Glutamatergic neuron (in vitro differentiated cells): ENCODE data around the gene CMTM5. TPM values are rescaled to one million over a fixed set of nuclear protein-coding genes. Genes with fewer than 3 reads are reported as not detected.
A peak's percentile ranks its signal among the peaks of the same experiment; 100 is the strongest.

ENCODE experiments used
- DNase-seq: peaks from one replicate; pipeline ENCODE4 v3.0.0; 2022
- H3K27ac Mint-ChIP-seq: one replicate; pipeline ENCODE4 v1.8.0; 2020; ENCODE audit warnings: mild to moderate bottlenecking, mixed read lengths, inconsistent platforms; ENCODE audit not compliant: unreplicated experiment
- H3K27me3 Mint-ChIP-seq: one replicate; pipeline ENCODE4 v1.8.0; 2020; ENCODE audit warnings: mild to moderate bottlenecking, moderate library complexity, mixed read lengths, inconsistent platforms; ENCODE audit not compliant: unreplicated experiment
- H3K36me3 Mint-ChIP-seq: one replicate; pipeline ENCODE4 v1.8.0; 2020; ENCODE audit warnings: mild to moderate bottlenecking, mixed read lengths, inconsistent platforms; ENCODE audit not compliant: unreplicated experiment
- H3K4me1 Mint-ChIP-seq: one replicate; pipeline ENCODE4 v1.8.0; 2020; ENCODE audit warnings: mild to moderate bottlenecking, low read depth, mixed read lengths, inconsistent platforms; ENCODE audit not compliant: unreplicated experiment
- H3K4me3 Mint-ChIP-seq: one replicate; pipeline ENCODE4 v1.8.0; 2020; ENCODE audit warnings: mild to moderate bottlenecking, mixed read lengths, inconsistent platforms; ENCODE audit not compliant: unreplicated experiment
- H3K9me3 Mint-ChIP-seq: one replicate; pipeline ENCODE4 v1.8.0; 2020; ENCODE audit warnings: mild to moderate bottlenecking, moderate library complexity, mixed read lengths, inconsistent platforms; ENCODE audit not compliant: unreplicated experiment
- total RNA-seq: library from RNA; stranded (reverse); fragmentation: NEBNext Ultra II Directional; extraction: Animal tissue kit (Norgen Biotek cat#: 25700); gene quantifications from one replicate; pipeline ENCODE4 v1.2.1, GENCODE V29; 2021; ENCODE audit not compliant: unreplicated experiment
- TF ChIP-seq, protein P1 (sequence below): fragments of 200-600 bp; sonication (generic); IDR thresholded peaks from one replicate; pipeline ENCODE4 v1.5.0; 2021; ENCODE audit not compliant: partially characterized antibody, unreplicated experiment

CMTM5 gene
- total RNA-seq, 1 donor from 2014 or later: not detected

DNA sequence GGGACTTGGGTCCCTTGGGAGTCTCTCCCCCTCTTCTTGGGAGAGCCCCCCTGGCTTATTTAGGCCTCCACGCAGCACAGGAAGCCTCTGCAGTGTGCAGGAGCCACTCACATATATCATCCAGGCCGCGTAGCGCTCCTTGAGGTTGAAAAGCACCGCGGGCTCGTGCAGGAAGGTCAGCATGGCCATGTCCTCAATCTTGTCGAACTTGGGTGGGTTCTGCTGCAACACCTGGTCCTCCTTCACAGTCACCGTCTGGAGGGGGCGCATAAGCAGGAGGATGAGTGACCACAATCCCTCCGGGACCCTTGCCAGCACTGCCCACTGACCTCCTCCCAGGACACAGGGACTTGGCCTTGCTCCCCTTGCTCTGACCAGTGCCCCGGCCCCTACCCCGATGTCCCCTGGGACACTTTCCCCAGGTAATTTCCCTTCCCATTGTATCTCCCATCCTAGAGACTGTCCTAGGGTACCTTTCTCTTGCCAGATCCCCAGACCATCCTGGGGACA lies 28.7 kb downstream of the CMTM5 start:
- DNase-seq: no peak
- Mint-ChIP-seq H3K4me1 (peaks cover 4% of the 10 kb centered on the region), H3K9me3 (peaks cover 11% of the 10 kb centered on the region), H3K27ac (peak overlapping the region; percentile 12), H3K27me3 (peaks cover 15% of the 10 kb centered on the region), H3K36me3 (no peaks in the 10 kb centered on the region), H3K4me3 (no peak overlapping the region)
- TF ChIP-seq, protein P1, sequence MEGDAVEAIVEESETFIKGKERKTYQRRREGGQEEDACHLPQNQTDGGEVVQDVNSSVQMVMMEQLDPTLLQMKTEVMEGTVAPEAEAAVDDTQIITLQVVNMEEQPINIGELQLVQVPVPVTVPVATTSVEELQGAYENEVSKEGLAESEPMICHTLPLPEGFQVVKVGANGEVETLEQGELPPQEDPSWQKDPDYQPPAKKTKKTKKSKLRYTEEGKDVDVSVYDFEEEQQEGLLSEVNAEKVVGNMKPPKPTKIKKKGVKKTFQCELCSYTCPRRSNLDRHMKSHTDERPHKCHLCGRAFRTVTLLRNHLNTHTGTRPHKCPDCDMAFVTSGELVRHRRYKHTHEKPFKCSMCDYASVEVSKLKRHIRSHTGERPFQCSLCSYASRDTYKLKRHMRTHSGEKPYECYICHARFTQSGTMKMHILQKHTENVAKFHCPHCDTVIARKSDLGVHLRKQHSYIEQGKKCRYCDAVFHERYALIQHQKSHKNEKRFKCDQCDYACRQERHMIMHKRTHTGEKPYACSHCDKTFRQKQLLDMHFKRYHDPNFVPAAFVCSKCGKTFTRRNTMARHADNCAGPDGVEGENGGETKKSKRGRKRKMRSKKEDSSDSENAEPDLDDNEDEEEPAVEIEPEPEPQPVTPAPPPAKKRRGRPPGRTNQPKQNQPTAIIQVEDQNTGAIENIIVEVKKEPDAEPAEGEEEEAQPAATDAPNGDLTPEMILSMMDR: no peak

DNA sequence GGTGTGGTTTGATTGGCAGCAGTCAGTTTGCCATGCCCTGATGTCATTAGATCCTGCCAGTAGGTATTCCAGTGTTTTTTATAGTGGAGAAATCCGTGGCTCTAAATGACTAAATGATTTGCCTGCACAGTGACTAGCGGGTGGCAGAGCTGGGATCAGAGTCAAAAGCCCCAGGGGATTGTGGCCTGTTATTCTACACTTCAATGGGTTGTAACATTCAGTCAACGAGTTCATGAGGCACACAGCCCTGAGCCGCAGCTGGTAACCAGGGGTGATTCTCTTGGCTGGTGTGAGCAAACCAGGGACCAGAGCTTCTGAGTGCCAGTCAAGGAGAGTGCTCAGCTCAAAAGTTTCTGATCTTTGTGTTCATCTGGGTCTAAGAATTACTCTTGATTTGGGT lies 29.4 kb downstream of the CMTM5 start:
- TF ChIP-seq, protein P1: no peak
- H3K27me3 Mint-ChIP-seq: peaks cover 17% of the 10 kb centered on the region
- H3K4me1 Mint-ChIP-seq: peaks cover 4% of the 10 kb centered on the region
- no peaks in the 10 kb centered on the region for H3K36me3 Mint-ChIP-seq
- DNase-seq: no peak
- peaks cover 11% of the 10 kb centered on the region for H3K9me3 Mint-ChIP-seq
- no peak overlapping the region for H3K27ac Mint-ChIP-seq
- no peak overlapping the region for H3K4me3 Mint-ChIP-seq

DNA sequence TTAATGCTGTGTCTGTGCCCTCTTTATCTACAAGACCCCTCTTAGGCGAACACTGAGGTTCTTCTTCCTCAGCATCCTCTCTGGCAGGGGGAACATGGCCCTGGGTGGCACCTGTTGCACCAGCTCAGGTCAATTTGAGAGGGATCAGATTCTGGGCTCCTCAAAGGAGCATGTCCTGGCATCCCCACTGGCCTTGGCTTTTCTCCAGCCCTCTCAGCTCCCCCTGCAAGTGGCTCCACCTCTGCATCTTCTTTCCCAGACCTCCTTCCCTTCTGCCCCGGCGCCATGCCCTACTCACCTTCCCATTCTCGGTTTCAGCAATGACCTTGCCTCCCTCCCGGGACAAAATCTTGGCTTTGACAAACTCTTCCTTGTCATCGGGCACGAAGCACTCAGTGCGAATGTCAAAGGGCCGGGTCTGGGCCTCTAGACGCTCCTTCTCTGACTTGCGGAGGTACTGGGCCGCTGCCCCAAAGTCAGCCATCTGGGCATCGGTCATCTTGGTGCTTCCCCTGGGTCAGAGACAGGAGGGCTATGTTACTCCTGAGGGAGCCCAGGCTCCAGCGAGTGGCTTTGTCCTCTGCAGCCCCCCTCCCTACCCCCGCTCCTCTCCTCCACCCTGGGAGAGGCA lies 30.0 kb downstream of the CMTM5 start:
- H3K9me3 Mint-ChIP-seq: peaks cover 8% of the 10 kb centered on the region
- TF ChIP-seq, protein P1: no peak
- no peak overlapping the region for H3K4me3 Mint-ChIP-seq
- H3K36me3 Mint-ChIP-seq: no peaks in the 10 kb centered on the region
- H3K4me1 Mint-ChIP-seq: peaks cover 4% of the 10 kb centered on the region
- peaks cover 16% of the 10 kb centered on the region for H3K27me3 Mint-ChIP-seq
- DNase-seq: no peak
- no peak overlapping the region for H3K27ac Mint-ChIP-seq

DNA sequence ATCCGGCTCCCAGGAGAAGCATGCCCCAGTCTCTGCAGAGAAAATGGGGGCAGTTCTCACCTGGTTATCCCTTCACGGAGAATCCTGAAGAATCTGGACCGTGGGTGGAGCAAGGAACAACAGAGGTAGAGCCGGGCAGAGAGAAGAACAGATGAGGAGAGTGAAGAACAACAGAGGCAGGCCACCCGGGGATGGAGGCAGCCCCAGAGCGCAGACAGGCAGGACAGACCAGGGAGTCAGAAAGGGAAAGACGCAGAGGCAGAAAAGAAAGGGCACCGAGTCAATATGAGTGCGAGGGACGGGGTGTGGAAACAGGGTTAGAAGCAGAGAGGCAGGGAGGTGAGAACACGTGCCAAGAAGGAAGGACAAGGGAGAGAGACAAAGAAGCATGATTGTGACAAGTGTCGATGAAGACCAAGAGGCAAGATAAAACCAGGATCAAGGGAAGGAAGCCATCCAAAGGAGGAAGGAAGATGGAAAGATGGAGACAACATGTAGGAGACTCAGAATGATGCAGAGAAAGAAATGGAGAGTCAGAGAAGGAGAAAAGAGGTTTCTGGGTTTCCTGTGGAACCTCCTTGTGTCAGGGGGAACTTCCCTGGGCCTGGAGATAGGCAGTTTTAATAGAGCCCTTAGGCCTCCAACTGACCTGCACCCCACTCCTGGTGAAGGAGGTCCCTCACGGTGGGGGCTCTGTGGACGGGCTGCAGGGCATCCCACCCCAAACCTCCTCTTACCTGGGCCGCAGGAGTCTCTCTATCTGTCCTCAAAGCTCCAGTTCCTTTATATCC lies 30.9 kb downstream of the CMTM5 start, which contains the start of gene MYH6:
TSS of gene MYH6 (minus strand) at position 758 of the 791 bp plus-strand sequence. CDS start 1,050 bp downstream, outside the sequence.
- Mint-ChIP-seq H3K27me3 (peaks cover 16% of the 10 kb centered on the region), H3K4me1 (peaks cover 4% of the 10 kb centered on the region), H3K4me3 (no peak within 1 kb of the TSS), H3K9me3 (peaks cover 8% of the 10 kb centered on the region), H3K36me3 (no peaks in the 10 kb centered on the region), H3K27ac (no peak within 1 kb of the TSS)
- TF ChIP-seq, protein P1: no peak
- DNase-seq: no peak

DNA sequence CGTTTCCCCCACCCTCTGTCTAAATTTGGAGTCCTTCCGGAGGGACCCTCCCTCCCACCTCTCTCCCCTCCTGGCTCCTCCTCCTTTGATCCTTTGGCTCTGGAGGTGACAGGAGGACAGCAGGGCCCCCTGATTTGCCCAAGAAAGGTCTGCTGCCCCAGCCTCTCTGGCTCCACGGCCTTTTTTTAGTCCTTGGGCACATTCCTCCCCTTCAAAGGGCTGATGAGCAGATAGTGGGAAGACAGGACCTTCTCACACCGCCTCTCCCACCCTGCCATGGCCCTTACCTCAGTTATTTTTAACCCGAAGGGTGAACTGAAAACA lies 31.4 kb downstream of the CMTM5 start:
- Mint-ChIP-seq H3K27me3 (peaks cover 14% of the 10 kb centered on the region), H3K4me3 (no peak overlapping the region), H3K36me3 (no peaks in the 10 kb centered on the region), H3K4me1 (peaks cover 4% of the 10 kb centered on the region), H3K9me3 (peaks cover 8% of the 10 kb centered on the region), H3K27ac (no peak overlapping the region)
- TF ChIP-seq, protein P1: no peak
- no peak for DNase-seq
